ENCODE results near the gene MCOLN2. TPM values are rescaled to one million over a fixed set of nuclear protein-coding genes. Genes with fewer than 3 reads are reported as not detected.

Gene MCOLN2
- total and polyA plus RNA-seq, 3 experiments from 2014 or later: 18.7 to 110 (median 103) TPM

- H3K4me3 Mint-ChIP-seq: no peak overlapping the region
- no peaks in the 10 kb centered on the region for H3K27me3 Mint-ChIP-seq
- Histone ChIP-seq H3K36me3 (ENCODE audit: insufficient read depth, low read length) (no peaks in the 10 kb centered on the region), H3K9me3 (ENCODE audit: low read length) (no peaks in the 10 kb centered on the region), H3K4me1 (ENCODE audit: insufficient read depth, low read length) (no peaks in the 10 kb centered on the region), H3K4me3 (ENCODE audit: low read length) (no peak overlapping the region), H3K27ac (ENCODE audit: low read depth, low read length) (no peak overlapping the region), H3K27me3 (ENCODE audit: insufficient read depth, low read length, poor library complexity, severe bottlenecking) (no peaks in the 10 kb centered on the region)
- peaks cover 18 to 37% (median 33%) of the 10 kb centered on the region in 3 donors for H3K4me1 Mint-ChIP-seq
- peak overlapping the region in 1 of 8 donors; percentile 37 for H3K27ac Mint-ChIP-seq
- CTCF ChIA-PET: no interaction called here
- no peaks in the 10 kb centered on the region for H3K9me3 Mint-ChIP-seq
- H3K36me3 Mint-ChIP-seq: peaks cover 0 to 37% (median 16%) of the 10 kb centered on the region in 3 donors
- POLR2A ChIA-PET: no interaction called here
- DNase-seq: no peak
Observed at GRCh38 chr1:84968101-84968500, 28.8 kb downstream of the MCOLN2 start.

- H3K27me3 ChIP-seq (ENCODE audit: insufficient read depth, low read length, poor library complexity, severe bottlenecking): no peaks in the 10 kb centered on the region
- no peaks in the 10 kb centered on the region for H3K9me3 ChIP-seq (ENCODE audit: low read length)
- H3K36me3 ChIP-seq (ENCODE audit: insufficient read depth, low read length): no peaks in the 10 kb centered on the region
- Mint-ChIP-seq H3K4me3 (peak overlapping the region in 1 of 7 donors; percentile 15), H3K27ac (peak overlapping the region in 2 of 8 donors; percentile 37 to 70), H3K4me1 (peaks cover 15 to 33% (median 29%) of the 10 kb centered on the region in 3 donors), H3K36me3 (peaks cover 0 to 40% (median 17%) of the 10 kb centered on the region in 3 donors), H3K27me3 (no peaks in the 10 kb centered on the region), H3K9me3 (no peaks in the 10 kb centered on the region)
- no peak overlapping the region for H3K27ac ChIP-seq (ENCODE audit: low read depth, low read length)
- POLR2A ChIA-PET: no interaction called here
- no peaks in the 10 kb centered on the region for H3K4me1 ChIP-seq (ENCODE audit: insufficient read depth, low read length)
- no peak for DNase-seq
- CTCF ChIA-PET: no interaction called here
- H3K4me3 ChIP-seq (ENCODE audit: low read length): no peak overlapping the region
Observed at GRCh38 chr1:84967666-84968065, 29.2 kb downstream of the MCOLN2 start.

- Histone ChIP-seq H3K9me3 (ENCODE audit: low read length) (no peaks in the 10 kb centered on the region), H3K36me3 (ENCODE audit: insufficient read depth, low read length) (no peaks in the 10 kb centered on the region), H3K4me3 (ENCODE audit: low read length) (no peak overlapping the region), H3K27ac (ENCODE audit: low read depth, low read length) (no peak overlapping the region), H3K4me1 (ENCODE audit: insufficient read depth, low read length) (no peaks in the 10 kb centered on the region), H3K27me3 (ENCODE audit: insufficient read depth, low read length, poor library complexity, severe bottlenecking) (no peaks in the 10 kb centered on the region)
- peaks cover 0 to 37% (median 17%) of the 10 kb centered on the region in 3 donors for H3K36me3 Mint-ChIP-seq
- no peaks in the 10 kb centered on the region for H3K9me3 Mint-ChIP-seq
- ChIA-PET POLR2A (no interaction called here), CTCF (no interaction called here)
- H3K4me1 Mint-ChIP-seq: peaks cover 5 to 17% (median 10%) of the 10 kb centered on the region in 3 donors
- no peak overlapping the region for H3K4me3 Mint-ChIP-seq
- DNase-seq: no peak
- no peaks in the 10 kb centered on the region for H3K27me3 Mint-ChIP-seq
- no peak overlapping the region for H3K27ac Mint-ChIP-seq
Observed at GRCh38 chr1:84963021-84963420, 33.9 kb downstream of the MCOLN2 start.

GRCh38 chr1:84961316-84961715 lies 35.6 kb downstream of the MCOLN2 start:
- H3K27ac Mint-ChIP-seq: no peak overlapping the region
- Histone ChIP-seq H3K9me3 (ENCODE audit: low read length) (no peaks in the 10 kb centered on the region), H3K4me1 (ENCODE audit: insufficient read depth, low read length) (no peaks in the 10 kb centered on the region), H3K27me3 (ENCODE audit: insufficient read depth, low read length, poor library complexity, severe bottlenecking) (no peaks in the 10 kb centered on the region), H3K36me3 (ENCODE audit: insufficient read depth, low read length) (peaks cover under 1% of the 10 kb centered on the region), H3K27ac (ENCODE audit: low read depth, low read length) (no peak overlapping the region), H3K4me3 (ENCODE audit: low read length) (no peak overlapping the region)
- no peak overlapping the region for H3K4me3 Mint-ChIP-seq
- peaks cover 5 to 22% (median 10%) of the 10 kb centered on the region in 3 donors for H3K4me1 Mint-ChIP-seq
- no peaks in the 10 kb centered on the region for H3K9me3 Mint-ChIP-seq
- ChIA-PET CTCF (no interaction called here), POLR2A (no interaction called here)
- H3K36me3 Mint-ChIP-seq: peaks cover 0 to 52% (median 26%) of the 10 kb centered on the region in 3 donors
- H3K27me3 Mint-ChIP-seq: no peaks in the 10 kb centered on the region
- no peak for DNase-seq

GRCh38 chr1:84960371-84960770 lies 36.5 kb downstream of the MCOLN2 start:
- no peak overlapping the region for H3K27ac Mint-ChIP-seq

GRCh38 chr1:84959294-84959693 lies 37.6 kb downstream of the MCOLN2 start:
- no peak overlapping the region for H3K4me3 Mint-ChIP-seq
- Histone ChIP-seq H3K9me3 (ENCODE audit: low read length) (no peaks in the 10 kb centered on the region), H3K4me3 (ENCODE audit: low read length) (no peak overlapping the region), H3K36me3 (ENCODE audit: insufficient read depth, low read length) (peaks cover 3% of the 10 kb centered on the region), H3K27me3 (ENCODE audit: insufficient read depth, low read length, poor library complexity, severe bottlenecking) (no peaks in the 10 kb centered on the region), H3K4me1 (ENCODE audit: insufficient read depth, low read length) (no peaks in the 10 kb centered on the region), H3K27ac (ENCODE audit: low read depth, low read length) (no peak overlapping the region)
- peak overlapping the region in 6 of 8 donors; percentile 1 to 82 (median 32) for H3K27ac Mint-ChIP-seq
- peaks cover 5 to 22% (median 10%) of the 10 kb centered on the region in 3 donors for H3K4me1 Mint-ChIP-seq
- ChIA-PET CTCF (interaction anchor here (0.7 to 3.5 kb wide), 3 partner anchors 11 to 32 kb away, joined by 3 to 22 read pairs (median 7); no protein-coding TSS in a partner anchor), POLR2A (interaction anchor here (0.6 kb wide), 1 partner anchor 72 kb away, joined by 4 read pairs; no protein-coding TSS in a partner anchor)
- peaks cover 3 to 57% (median 33%) of the 10 kb centered on the region in 3 donors for H3K36me3 Mint-ChIP-seq
- peak in 1 of 5 donors; percentile 21 for DNase-seq
- no peaks in the 10 kb centered on the region for H3K9me3 Mint-ChIP-seq
- H3K27me3 Mint-ChIP-seq: no peaks in the 10 kb centered on the region

More at GRCh38 chr1:84960371-84960770, 36.5 kb downstream of the MCOLN2 start:
- H3K9me3 Mint-ChIP-seq: no peaks in the 10 kb centered on the region
- ChIA-PET POLR2A (no interaction called here), CTCF (interaction anchor here (0.7 to 1.0 kb wide), 2 partner anchors 68 to 299 kb away, joined by 3 read pairs; partner anchors contain the start of gene C1orf52)
- H3K4me3 Mint-ChIP-seq: no peak overlapping the region
- H3K4me1 ChIP-seq (ENCODE audit: insufficient read depth, low read length): no peaks in the 10 kb centered on the region
- H3K4me3 ChIP-seq (ENCODE audit: low read length): no peak overlapping the region
- DNase-seq: no peak
- H3K36me3 ChIP-seq (ENCODE audit: insufficient read depth, low read length): peaks cover 3% of the 10 kb centered on the region
- no peaks in the 10 kb centered on the region for H3K27me3 Mint-ChIP-seq
- no peak overlapping the region for H3K27ac ChIP-seq (ENCODE audit: low read depth, low read length)
- H3K9me3 ChIP-seq (ENCODE audit: low read length): no peaks in the 10 kb centered on the region
- peaks cover 5 to 22% (median 10%) of the 10 kb centered on the region in 3 donors for H3K4me1 Mint-ChIP-seq
- peaks cover 2 to 54% (median 32%) of the 10 kb centered on the region in 3 donors for H3K36me3 Mint-ChIP-seq
- H3K27me3 ChIP-seq (ENCODE audit: insufficient read depth, low read length, poor library complexity, severe bottlenecking): no peaks in the 10 kb centered on the region

GRCh38 chr1:84957966-84958365 lies 38.9 kb downstream of the MCOLN2 start:
- Mint-ChIP-seq H3K27me3 (no peaks in the 10 kb centered on the region), H3K27ac (no peak overlapping the region), H3K4me3 (no peak overlapping the region), H3K4me1 (peaks cover 5 to 22% (median 10%) of the 10 kb centered on the region in 3 donors), H3K9me3 (no peaks in the 10 kb centered on the region), H3K36me3 (peaks cover 3 to 57% (median 29%) of the 10 kb centered on the region in 3 donors)
- H3K4me1 ChIP-seq (ENCODE audit: insufficient read depth, low read length): no peaks in the 10 kb centered on the region
- H3K9me3 ChIP-seq (ENCODE audit: low read length): no peaks in the 10 kb centered on the region
- ChIA-PET POLR2A (interaction anchor here (0.6 kb wide), 1 partner anchor 170 kb away, joined by 3 read pairs; no protein-coding TSS in a partner anchor), CTCF (interaction anchor here (0.9 to 3.5 kb wide), 7 partner anchors 10 to 284 kb away, joined by 3 to 22 read pairs (median 5); partner anchors contain the start of gene MCOLN2)
- peaks cover 3% of the 10 kb centered on the region for H3K36me3 ChIP-seq (ENCODE audit: insufficient read depth, low read length)
- no peak overlapping the region for H3K4me3 ChIP-seq (ENCODE audit: low read length)
- H3K27ac ChIP-seq (ENCODE audit: low read depth, low read length): no peak overlapping the region
- H3K27me3 ChIP-seq (ENCODE audit: insufficient read depth, low read length, poor library complexity, severe bottlenecking): no peaks in the 10 kb centered on the region
- DNase-seq: no peak

GRCh38 chr1:84956655-84957054 lies 40.3 kb downstream of the MCOLN2 start:
- CTCF ChIA-PET: interaction anchor here (0.7 to 3.5 kb wide), 3 partner anchors 12 to 71 kb away, joined by 3 to 22 read pairs (median 3); no protein-coding TSS in a partner anchor
- Histone ChIP-seq H3K36me3 (ENCODE audit: insufficient read depth, low read length) (peaks cover 3% of the 10 kb centered on the region), H3K27me3 (ENCODE audit: insufficient read depth, low read length, poor library complexity, severe bottlenecking) (no peaks in the 10 kb centered on the region), H3K4me1 (ENCODE audit: insufficient read depth, low read length) (no peaks in the 10 kb centered on the region), H3K27ac (ENCODE audit: low read depth, low read length) (no peak overlapping the region), H3K9me3 (ENCODE audit: low read length) (no peaks in the 10 kb centered on the region), H3K4me3 (ENCODE audit: low read length) (no peak overlapping the region)
- no peak overlapping the region for H3K27ac Mint-ChIP-seq
- H3K9me3 Mint-ChIP-seq: no peaks in the 10 kb centered on the region
- peaks cover 0 to 2% of the 10 kb centered on the region in 2 donors for H3K27me3 Mint-ChIP-seq
- no peak for DNase-seq
- H3K36me3 Mint-ChIP-seq: peaks cover 3 to 63% (median 34%) of the 10 kb centered on the region in 3 donors
- H3K4me3 Mint-ChIP-seq: no peak overlapping the region
- POLR2A ChIA-PET: interaction anchor here (1.3 kb wide), 1 partner anchor 26 kb away, joined by 5 read pairs; no protein-coding TSS in a partner anchor
- peaks cover 5 to 17% (median 10%) of the 10 kb centered on the region in 3 donors for H3K4me1 Mint-ChIP-seq

Data from CD8-positive, alpha-beta memory T cell (primary cell).